Measurements from ENCODE around the gene GNA12. TPM values are rescaled to one million over a fixed set of nuclear protein-coding genes. Genes with fewer than 3 reads are reported as not detected.

The GNA12 gene
- total and polyA plus RNA-seq, 10 of the 15 experiments (the other 5 are each of a cell fraction or from before 2014, with no cell fraction given), result 1.9 to 51.8 (median 12.6) TPM

- TF ChIP-seq CHD4 (IDR thresholded peaks at IDR 0.05), result no peak
- peak; percentile 74 for TF ChIP-seq NBN (IDR thresholded peaks at IDR 0.05)
- 0 out of 2 replicates have a peak, but pooled peaks have one; percentile 38 for TF ChIP-seq PML (IDR thresholded peaks at IDR 0.05; ENCODE audit: low read length)
- TF ChIP-seq TAF1 (IDR thresholded peaks at IDR 0.05; ENCODE audit: borderline replicate concordance, low read depth, low read length), result peak; percentile 70; the same call in 1 of the 2 replicates
- TF ChIP-seq, protein P1, sequence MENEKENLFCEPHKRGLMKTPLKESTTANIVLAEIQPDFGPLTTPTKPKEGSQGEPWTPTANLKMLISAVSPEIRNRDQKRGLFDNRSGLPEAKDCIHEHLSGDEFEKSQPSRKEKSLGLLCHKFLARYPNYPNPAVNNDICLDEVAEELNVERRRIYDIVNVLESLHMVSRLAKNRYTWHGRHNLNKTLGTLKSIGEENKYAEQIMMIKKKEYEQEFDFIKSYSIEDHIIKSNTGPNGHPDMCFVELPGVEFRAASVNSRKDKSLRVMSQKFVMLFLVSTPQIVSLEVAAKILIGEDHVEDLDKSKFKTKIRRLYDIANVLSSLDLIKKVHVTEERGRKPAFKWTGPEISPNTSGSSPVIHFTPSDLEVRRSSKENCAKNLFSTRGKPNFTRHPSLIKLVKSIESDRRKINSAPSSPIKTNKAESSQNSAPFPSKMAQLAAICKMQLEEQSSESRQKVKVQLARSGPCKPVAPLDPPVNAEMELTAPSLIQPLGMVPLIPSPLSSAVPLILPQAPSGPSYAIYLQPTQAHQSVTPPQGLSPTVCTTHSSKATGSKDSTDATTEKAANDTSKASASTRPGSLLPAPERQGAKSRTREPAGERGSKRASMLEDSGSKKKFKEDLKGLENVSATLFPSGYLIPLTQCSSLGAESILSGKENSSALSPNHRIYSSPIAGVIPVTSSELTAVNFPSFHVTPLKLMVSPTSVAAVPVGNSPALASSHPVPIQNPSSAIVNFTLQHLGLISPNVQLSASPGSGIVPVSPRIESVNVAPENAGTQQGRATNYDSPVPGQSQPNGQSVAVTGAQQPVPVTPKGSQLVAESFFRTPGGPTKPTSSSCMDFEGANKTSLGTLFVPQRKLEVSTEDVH (IDR thresholded peaks at IDR 0.05; ENCODE audit: low read depth, partially characterized antibody), result no peak
- 0 out of 2 replicates have a peak, but pooled peaks have one; percentile 36 for TF ChIP-seq ZNF217 (IDR thresholded peaks at IDR 0.05)
- TF ChIP-seq, protein P2, sequence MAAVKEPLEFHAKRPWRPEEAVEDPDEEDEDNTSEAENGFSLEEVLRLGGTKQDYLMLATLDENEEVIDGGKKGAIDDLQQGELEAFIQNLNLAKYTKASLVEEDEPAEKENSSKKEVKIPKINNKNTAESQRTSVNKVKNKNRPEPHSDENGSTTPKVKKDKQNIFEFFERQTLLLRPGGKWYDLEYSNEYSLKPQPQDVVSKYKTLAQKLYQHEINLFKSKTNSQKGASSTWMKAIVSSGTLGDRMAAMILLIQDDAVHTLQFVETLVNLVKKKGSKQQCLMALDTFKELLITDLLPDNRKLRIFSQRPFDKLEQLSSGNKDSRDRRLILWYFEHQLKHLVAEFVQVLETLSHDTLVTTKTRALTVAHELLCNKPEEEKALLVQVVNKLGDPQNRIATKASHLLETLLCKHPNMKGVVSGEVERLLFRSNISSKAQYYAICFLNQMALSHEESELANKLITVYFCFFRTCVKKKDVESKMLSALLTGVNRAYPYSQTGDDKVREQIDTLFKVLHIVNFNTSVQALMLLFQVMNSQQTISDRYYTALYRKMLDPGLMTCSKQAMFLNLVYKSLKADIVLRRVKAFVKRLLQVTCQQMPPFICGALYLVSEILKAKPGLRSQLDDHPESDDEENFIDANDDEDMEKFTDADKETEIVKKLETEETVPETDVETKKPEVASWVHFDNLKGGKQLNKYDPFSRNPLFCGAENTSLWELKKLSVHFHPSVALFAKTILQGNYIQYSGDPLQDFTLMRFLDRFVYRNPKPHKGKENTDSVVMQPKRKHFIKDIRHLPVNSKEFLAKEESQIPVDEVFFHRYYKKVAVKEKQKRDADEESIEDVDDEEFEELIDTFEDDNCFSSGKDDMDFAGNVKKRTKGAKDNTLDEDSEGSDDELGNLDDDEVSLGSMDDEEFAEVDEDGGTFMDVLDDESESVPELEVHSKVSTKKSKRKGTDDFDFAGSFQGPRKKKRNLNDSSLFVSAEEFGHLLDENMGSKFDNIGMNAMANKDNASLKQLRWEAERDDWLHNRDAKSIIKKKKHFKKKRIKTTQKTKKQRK (IDR thresholded peaks at IDR 0.05; ENCODE audit: low read depth, low read length), result no peak
- TF ChIP-seq, protein P3, sequence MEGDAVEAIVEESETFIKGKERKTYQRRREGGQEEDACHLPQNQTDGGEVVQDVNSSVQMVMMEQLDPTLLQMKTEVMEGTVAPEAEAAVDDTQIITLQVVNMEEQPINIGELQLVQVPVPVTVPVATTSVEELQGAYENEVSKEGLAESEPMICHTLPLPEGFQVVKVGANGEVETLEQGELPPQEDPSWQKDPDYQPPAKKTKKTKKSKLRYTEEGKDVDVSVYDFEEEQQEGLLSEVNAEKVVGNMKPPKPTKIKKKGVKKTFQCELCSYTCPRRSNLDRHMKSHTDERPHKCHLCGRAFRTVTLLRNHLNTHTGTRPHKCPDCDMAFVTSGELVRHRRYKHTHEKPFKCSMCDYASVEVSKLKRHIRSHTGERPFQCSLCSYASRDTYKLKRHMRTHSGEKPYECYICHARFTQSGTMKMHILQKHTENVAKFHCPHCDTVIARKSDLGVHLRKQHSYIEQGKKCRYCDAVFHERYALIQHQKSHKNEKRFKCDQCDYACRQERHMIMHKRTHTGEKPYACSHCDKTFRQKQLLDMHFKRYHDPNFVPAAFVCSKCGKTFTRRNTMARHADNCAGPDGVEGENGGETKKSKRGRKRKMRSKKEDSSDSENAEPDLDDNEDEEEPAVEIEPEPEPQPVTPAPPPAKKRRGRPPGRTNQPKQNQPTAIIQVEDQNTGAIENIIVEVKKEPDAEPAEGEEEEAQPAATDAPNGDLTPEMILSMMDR (IDR thresholded peaks at IDR 0.05 in 2 of 3, conservative IDR thresholded peaks at IDR 0.05 in 1 of 3; ENCODE audit: control insufficient read depth in 2 of 3, extremely low read depth in 1 of 3, insufficient read depth in 1 of 3, low read depth in 3 of 3, low read length in 3 of 3), result no peak
- no peak for TF ChIP-seq MYC (IDR thresholded peaks at IDR 0.05; ENCODE audit: insufficient read depth, insufficient read length, insufficient replicate concordance, low read length, severe bottlenecking)
- no peak for TF ChIP-seq SREBF1 (IDR thresholded peaks at IDR 0.05; ENCODE audit: low read length)
- no peak for TF ChIP-seq CBX3 (IDR thresholded peaks at IDR 0.05; ENCODE audit: borderline replicate concordance, low read depth)
- no peak for TF ChIP-seq ZBED1 (IDR thresholded peaks at IDR 0.05; ENCODE audit: borderline replicate concordance)
- no peak for TF ChIP-seq CUX1 (IDR thresholded peaks at IDR 0.05; ENCODE audit: insufficient replicate concordance, low read depth, low read length)
- TF ChIP-seq BMI1 (IDR thresholded peaks at IDR 0.05; ENCODE audit: borderline replicate concordance), result no peak; the same call in 1 of the 2 replicates
- TF ChIP-seq SMC3 (IDR thresholded peaks at IDR 0.05; ENCODE audit: borderline replicate concordance, low read length), result no peak
Observed at GRCh38 chr7:2863461-2864066, 19.5 kb upstream of the GNA12 start (continued).
